HCT116 (cell line): Measurements from ENCODE around the gene ZBTB16. TPM values are rescaled to one million over a fixed set of nuclear protein-coding genes. Genes with fewer than 3 reads are reported as not detected.
A peak's percentile ranks its signal among the peaks of the same experiment; 100 is the strongest.

Experiments used
- ATAC-seq: fragments of 200-7000 bp; cut with Tn5 transposase; 2 replicates; pipeline ENCODE4 v1.9.1; 2020; ENCODE audit warnings: mild to moderate bottlenecking, moderate library complexity
- BruUV-seq: library from RNA; stranded (reverse); fragments of 400-500 nt; replicated peaks from 2 replicates; lab custom pipeline; 2021; lab: Mats Ljungman, UMichigan
- CTCF ChIA-PET: fragments of 300-600 bp; sonication (Branson Sonifier 250); formaldehyde crosslinking; loops from one replicate; lab custom pipeline; 2021; ENCODE audit warnings: antibody characterized with exemption; lab: Charles Lee
- POLR2A ChIA-PET: fragments of 300-600, 350-600 bp; sonication (Branson Sonifier 250); formaldehyde crosslinking; loops from one replicate; lab custom pipeline; 2021; ENCODE audit warnings: antibody characterized with exemption; lab: Charles Lee
- RAD21 ChIA-PET, 2 experiments: fragments of 300-600 bp; sonication (Branson Sonifier 250); formaldehyde crosslinking; loops; one replicate each; lab custom pipeline; 2023; ENCODE audit warnings: low total read pairs in 2 of 2; ENCODE audit not compliant: uncharacterized antibody in 2 of 2, unreplicated experiment in 2 of 2, low non-redundant PET in 1 of 2; lab: Charles Lee
- DNase-seq: peaks from one replicate; pipeline ENCODE4 v3.0.0-alpha.2; 2010; ENCODE audit warnings: low read depth, low spot score
- H2AFZ ChIP-seq: fragments of 200-600 bp; shearing (Covaris generic), sonication (generic); 2 replicates; pipeline ENCODE4 v1.6.1; 2017; ENCODE audit warnings: low read depth, mixed run types, mixed read lengths, antibody characterized with exemption, low read length; ENCODE audit not compliant: poor library complexity, severe bottlenecking
- H3K27ac ChIP-seq: 2 replicates; pipeline ENCODE4 v1.5.1; 2012; ENCODE audit warnings: low read depth, low read length
- H3K27me3 ChIP-seq: fragments of 200-600 bp; sonication (generic); 2 replicates; pipeline ENCODE4 v1.6.1; 2016; ENCODE audit warnings: mixed run types, low read length, mixed read lengths; ENCODE audit not compliant: insufficient read depth
- H3K36me3 ChIP-seq, 2 experiments: fragments of 200-500 bp in 1 of 2; fragments of 200-600 bp in 1 of 2; sonication (Bioruptor generic) in 1 of 2; sonication (generic) in 1 of 2; 2 replicates each; pipeline versions ENCODE4 v1.5.1 to v1.6.1; 2014 to 2016; ENCODE audit warnings: low read length in 2 of 2, inconsistent platforms in 1 of 2, mixed read lengths in 1 of 2, mixed run types in 1 of 2; ENCODE audit not compliant: insufficient read depth in 2 of 2, control insufficient read depth in 1 of 2
- H3K4me1 ChIP-seq, 2 experiments: fragments of 200-600 bp in 1 of 2; sonication (generic) in 1 of 2; 2 replicates each; pipeline versions ENCODE4 v1.5.1 to v1.6.1; 2012 to 2017; ENCODE audit warnings: low read length in 2 of 2, inconsistent platforms in 1 of 2, mild to moderate bottlenecking in 1 of 2, mixed read lengths in 1 of 2, mixed run types in 1 of 2, moderate library complexity in 1 of 2; ENCODE audit not compliant: insufficient read depth in 2 of 2, control insufficient read depth in 1 of 2
- H3K4me2 ChIP-seq: fragments of 200-600 bp; sonication (generic); 2 replicates; pipeline ENCODE4 v1.6.1; 2017; ENCODE audit warnings: mixed run types, low read length, mixed read lengths
- H3K4me3 ChIP-seq, 2 experiments: fragments of 200-600 bp in 1 of 2; sonication (generic) in 1 of 2; replicated peaks in 1 of 2; 2 replicates each; pipeline ENCODE4 v1.5.1; 2011 to 2016; ENCODE audit warnings: low read length in 2 of 2, control low read depth in 1 of 2, low read depth in 1 of 2, mild to moderate bottlenecking in 1 of 2, mixed read lengths in 1 of 2, mixed run types in 1 of 2
- H3K79me2 ChIP-seq: fragments of 200-600 bp; sonication (generic); 2 replicates; pipeline ENCODE4 v1.6.1; 2017; ENCODE audit warnings: mild to moderate bottlenecking, mixed run types, low read length, moderate library complexity, mixed read lengths; ENCODE audit not compliant: insufficient read depth
- H3K9ac ChIP-seq: fragments of 200-600 bp; sonication (generic); 2 replicates; pipeline ENCODE4 v1.6.1; 2016; ENCODE audit warnings: low read length, mixed read lengths
- H3K9me2 ChIP-seq: fragments of 200-600 bp; sonication (generic), shearing (Covaris generic); 2 replicates; pipeline ENCODE4 v1.6.1; 2017; ENCODE audit warnings: mixed run types, mild to moderate bottlenecking, moderate library complexity; ENCODE audit not compliant: insufficient read depth
- H3K9me3 ChIP-seq, 2 experiments: fragments of 200-500 bp in 1 of 2; fragments of 200-600 bp in 1 of 2; sonication (Bioruptor generic) in 1 of 2; sonication (generic) in 1 of 2; 2 replicates each; pipeline ENCODE4 v1.6.1; 2014 to 2017; ENCODE audit warnings: low read length in 2 of 2, mixed read lengths in 2 of 2, inconsistent platforms in 1 of 2, low read depth in 1 of 2, mild to moderate bottlenecking in 1 of 2, mixed run types in 1 of 2, moderate library complexity in 1 of 2; ENCODE audit not compliant: control insufficient read depth in 1 of 2, insufficient read depth in 1 of 2
- H4K20me1 ChIP-seq: fragments of 200-600 bp; sonication (generic), shearing (Covaris generic); 2 replicates; pipeline ENCODE4 v1.6.1; 2017; ENCODE audit warnings: mixed run types, mild to moderate bottlenecking, moderate library complexity; ENCODE audit not compliant: insufficient read depth
- CTCF ChIP-seq, 3 experiments: fragments of 200-600 bp in 1 of 3; sonication (generic) in 1 of 3; IDR thresholded peaks in 2 of 3; conservative IDR thresholded peaks in 1 of 3; 2 replicates each; pipeline ENCODE4 v1.5.1; 2012 to 2017; ENCODE audit warnings: low read depth in 2 of 3, low read length in 2 of 3, antibody characterized with exemption in 1 of 3, borderline replicate concordance in 1 of 3, control low read depth in 1 of 3, mild to moderate bottlenecking in 1 of 3, mixed read lengths in 1 of 3, mixed run types in 1 of 3, moderate library complexity in 1 of 3; ENCODE audit not compliant: insufficient read depth in 1 of 3
- EGR1 ChIP-seq: IDR thresholded peaks from 2 replicates; pipeline ENCODE4 v1.6.1; 2012; ENCODE audit warnings: low read depth
- ELF1 ChIP-seq: IDR thresholded peaks from 2 replicates; pipeline ENCODE4 v1.6.1; 2012; ENCODE audit warnings: low read depth, borderline replicate concordance
- FOSL1 ChIP-seq: IDR thresholded peaks from 2 replicates; pipeline ENCODE4 v1.6.1; 2012; ENCODE audit warnings: low read depth
- JUND ChIP-seq: IDR thresholded peaks from 2 replicates; pipeline ENCODE4 v1.6.1; 2012
- POLR2AphosphoS5 ChIP-seq: IDR thresholded peaks from 2 replicates; pipeline ENCODE4 v1.6.1; 2011; ENCODE audit warnings: mild to moderate bottlenecking, low read depth, low read length, moderate library complexity
- RAD21 ChIP-seq: IDR thresholded peaks from 2 replicates; pipeline ENCODE4 v1.6.1; 2012; ENCODE audit warnings: low read depth, mild to moderate bottlenecking
- SP1 ChIP-seq: IDR thresholded peaks from 2 replicates; pipeline ENCODE4 v1.6.1; 2012; ENCODE audit warnings: low read depth
- SRF ChIP-seq: IDR thresholded peaks from 2 replicates; pipeline ENCODE4 v1.6.1; 2012; ENCODE audit warnings: low read depth
- TCF7L2 ChIP-seq: IDR thresholded peaks from 2 replicates; pipeline ENCODE4 v1.7.0; 2011; ENCODE audit warnings: borderline replicate concordance, inconsistent platforms; ENCODE audit not compliant: insufficient read depth, insufficient read length; ENCODE audit errors: extremely low read depth
- YY1 ChIP-seq: IDR thresholded peaks from 2 replicates; pipeline ENCODE4 v1.6.1; 2011; ENCODE audit warnings: low read length, low read depth, moderate library complexity, mild to moderate bottlenecking; ENCODE audit not compliant: insufficient replicate concordance; ENCODE audit errors: extremely low read depth
- ZBTB33 ChIP-seq: IDR thresholded peaks from 2 replicates; pipeline ENCODE4 v1.6.1; 2011; ENCODE audit warnings: mild to moderate bottlenecking, low read length, moderate library complexity; ENCODE audit not compliant: insufficient replicate concordance; ENCODE audit errors: extremely low read depth
- ZFX ChIP-seq: fragments of 450-650 bp; IDR thresholded peaks from 2 replicates; pipeline ENCODE4 v1.6.1; 2017
- ZNF274 ChIP-seq: fragments of 200-500 bp; sonication (Bioruptor generic); IDR thresholded peaks from 2 replicates; pipeline ENCODE4 v1.6.1; 2014; ENCODE audit warnings: mild to moderate bottlenecking, low read depth, low read length, inconsistent platforms
- intact Hi-C: fragments of 100-400 bp; cut with micrococcal nuclease; formaldehyde crosslinking; loops from 2 replicates; pipeline ENCODE4 v1.10.0; 2022
- total RNA-seq: library from RNA; stranded (reverse); gene quantifications from one replicate; pipeline ENCODE4 v1.2.1, GENCODE V29; 2021; ENCODE audit not compliant: unreplicated experiment
- TF ChIP-seq, protein P1 (sequence below): IDR thresholded peaks from 2 replicates; pipeline ENCODE4 v1.6.1; 2012
- TF ChIP-seq, protein P2 (sequence below): IDR thresholded peaks from 2 replicates; pipeline ENCODE4 v1.6.1; 2012; ENCODE audit warnings: low read depth

The ZBTB16 gene
- total RNA-seq, 1 experiment from 2014 or later: 0.30 TPM

- ATAC-seq: peak; percentile 47; the same call in 1 of the 2 replicates
- Histone ChIP-seq H3K9me3 (no peaks in the 10 kb centered on the region), H3K79me2 (no peaks in the 10 kb centered on the region), H3K4me3 (no peak overlapping the region), H3K9ac (no peak overlapping the region), H3K9me2 (no peaks in the 10 kb centered on the region), H3K36me3 (no peaks in the 10 kb centered on the region)
- CTCF ChIA-PET: interaction anchor here (1.9 kb wide), 1 partner anchor 9 kb away, joined by 5 read pairs; no protein-coding TSS in a partner anchor
- RAD21 ChIA-PET: no interaction called here
- DNase-seq: no peak
- POLR2A ChIA-PET: no interaction called here
- TF ChIP-seq EGR1 (no peak), YY1 (no peak), JUND (no peak), ZBTB33 (no peak), FOSL1 (no peak), ZFX (no peak), POLR2AphosphoS5 (no peak), RAD21 (no peak), SRF (no peak), CTCF (IDR thresholded peaks at IDR 0.05 in 2 of 3, conservative IDR thresholded peaks at IDR 0.05 in 1 of 3; ENCODE audit: borderline replicate concordance in 1 of 3, insufficient read depth in 1 of 3, low read depth in 2 of 3, low read length in 2 of 3) (no peak), ZNF274 (no peak), ELF1 (no peak), SP1 (no peak), TCF7L2 (no peak)
- TF ChIP-seq, protein P1, sequence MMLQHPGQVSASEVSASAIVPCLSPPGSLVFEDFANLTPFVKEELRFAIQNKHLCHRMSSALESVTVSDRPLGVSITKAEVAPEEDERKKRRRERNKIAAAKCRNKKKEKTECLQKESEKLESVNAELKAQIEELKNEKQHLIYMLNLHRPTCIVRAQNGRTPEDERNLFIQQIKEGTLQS: no peak
- TF ChIP-seq, protein P2, sequence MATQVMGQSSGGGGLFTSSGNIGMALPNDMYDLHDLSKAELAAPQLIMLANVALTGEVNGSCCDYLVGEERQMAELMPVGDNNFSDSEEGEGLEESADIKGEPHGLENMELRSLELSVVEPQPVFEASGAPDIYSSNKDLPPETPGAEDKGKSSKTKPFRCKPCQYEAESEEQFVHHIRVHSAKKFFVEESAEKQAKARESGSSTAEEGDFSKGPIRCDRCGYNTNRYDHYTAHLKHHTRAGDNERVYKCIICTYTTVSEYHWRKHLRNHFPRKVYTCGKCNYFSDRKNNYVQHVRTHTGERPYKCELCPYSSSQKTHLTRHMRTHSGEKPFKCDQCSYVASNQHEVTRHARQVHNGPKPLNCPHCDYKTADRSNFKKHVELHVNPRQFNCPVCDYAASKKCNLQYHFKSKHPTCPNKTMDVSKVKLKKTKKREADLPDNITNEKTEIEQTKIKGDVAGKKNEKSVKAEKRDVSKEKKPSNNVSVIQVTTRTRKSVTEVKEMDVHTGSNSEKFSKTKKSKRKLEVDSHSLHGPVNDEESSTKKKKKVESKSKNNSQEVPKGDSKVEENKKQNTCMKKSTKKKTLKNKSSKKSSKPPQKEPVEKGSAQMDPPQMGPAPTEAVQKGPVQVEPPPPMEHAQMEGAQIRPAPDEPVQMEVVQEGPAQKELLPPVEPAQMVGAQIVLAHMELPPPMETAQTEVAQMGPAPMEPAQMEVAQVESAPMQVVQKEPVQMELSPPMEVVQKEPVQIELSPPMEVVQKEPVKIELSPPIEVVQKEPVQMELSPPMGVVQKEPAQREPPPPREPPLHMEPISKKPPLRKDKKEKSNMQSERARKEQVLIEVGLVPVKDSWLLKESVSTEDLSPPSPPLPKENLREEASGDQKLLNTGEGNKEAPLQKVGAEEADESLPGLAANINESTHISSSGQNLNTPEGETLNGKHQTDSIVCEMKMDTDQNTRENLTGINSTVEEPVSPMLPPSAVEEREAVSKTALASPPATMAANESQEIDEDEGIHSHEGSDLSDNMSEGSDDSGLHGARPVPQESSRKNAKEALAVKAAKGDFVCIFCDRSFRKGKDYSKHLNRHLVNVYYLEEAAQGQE: no peak
- TF ChIP-seq, all 23 proteins: peak for 0
- no peak overlapping the region for H3K27ac ChIP-seq
- no peak overlapping the region for H3K4me2 ChIP-seq
- intact Hi-C loops: no loop called here
- no TSS peak for BruUV-seq
- no peaks in the 10 kb centered on the region for H3K4me1 ChIP-seq
- H2AFZ ChIP-seq: no peak overlapping the region
- peaks cover 4% of the 10 kb centered on the region; the same call in 1 of the 2 replicates for H3K27me3 ChIP-seq
- no peaks in the 10 kb centered on the region for H4K20me1 ChIP-seq
Observed at GRCh38 chr11:114251815-114252337, 192.4 kb downstream of the ZBTB16 start.
